Measurements from ENCODE around the gene GFI1B.

DNA sequence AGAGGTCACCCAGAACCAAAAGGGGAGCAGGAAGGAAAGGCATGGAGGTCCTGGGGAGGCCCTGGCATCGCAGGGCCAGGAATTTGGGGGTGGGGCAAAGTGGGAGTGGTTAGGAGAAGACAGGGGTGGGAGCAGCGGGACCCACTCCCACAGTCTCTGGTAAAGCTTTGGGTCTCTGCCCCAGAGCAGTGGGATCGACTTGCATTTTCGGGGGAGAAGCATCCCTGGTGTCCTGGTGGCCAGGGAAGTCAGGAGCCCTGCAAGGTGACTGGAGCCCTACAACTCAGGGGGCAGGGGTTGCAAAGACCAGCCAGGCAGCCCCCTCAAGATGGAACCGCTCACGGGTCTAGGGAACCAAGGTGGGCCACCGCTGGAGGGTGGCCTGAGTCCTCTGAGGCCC is 29.9 kb downstream of the GFI1B start:
- no peak for TF ChIP-seq CTCF (IDR thresholded peaks at IDR 0.05)
- no peak for TF ChIP-seq POLR2A (IDR thresholded peaks at IDR 0.05)
